Measurements from ENCODE around the gene ASMT. TPM values are rescaled to one million over a fixed set of nuclear protein-coding genes. Genes with fewer than 3 reads are reported as not detected.
"Not testable (repeated sequence)": the region's sequence is repeated elsewhere in the genome, so short reads cannot be mapped to it uniquely, and the experiment has no call there.

The ASMT gene
- total and polyA plus RNA-seq, 3 experiments from 2014 or later = 0.40 to 2.1 (median 1.9) TPM

DNA sequence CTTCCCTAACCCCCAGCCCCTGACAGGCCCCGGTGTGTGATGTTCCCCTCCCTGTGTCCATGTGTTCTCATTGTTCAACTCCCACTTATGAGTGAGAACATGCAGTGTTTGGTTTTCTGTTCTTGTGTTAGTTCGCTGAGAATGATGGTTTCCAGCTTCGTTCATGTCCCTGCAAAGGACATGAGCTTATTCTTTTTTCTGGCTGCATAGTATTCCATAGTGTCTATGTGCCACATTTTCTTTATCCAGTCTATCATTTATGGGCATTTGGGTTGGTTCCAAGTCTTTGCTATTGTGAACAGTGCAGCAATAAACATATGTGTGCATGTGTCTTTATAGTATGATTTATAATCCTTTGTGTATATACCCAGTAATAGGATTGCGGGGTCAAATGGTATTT, 67.6 kb downstream of the ASMT start:
- H3K4me1 ChIP-seq (ENCODE audit: insufficient read depth, low read length); H3K36me3 ChIP-seq (ENCODE audit: insufficient read depth, low read length); H3K27me3 ChIP-seq (ENCODE audit: insufficient read depth, low read length, poor library complexity, severe bottlenecking); CTCF ChIA-PET; H3K9me3 Mint-ChIP-seq; DNase-seq; H3K4me3 ChIP-seq (ENCODE audit: low read length); H3K9me3 ChIP-seq (ENCODE audit: low read length); POLR2A ChIA-PET; H3K27ac ChIP-seq (ENCODE audit: low read depth, low read length): not testable (repeated sequence)
- Mint-ChIP-seq H3K27me3 (peaks cover 0 to 12% of the 10 kb centered on the region in 2 donors), H3K27ac (peak overlapping the region; percentile 43 to 95 (median 90)), H3K36me3 (peaks cover 4 to 24% (median 8%) of the 10 kb centered on the region in 3 donors), H3K4me3 (peak overlapping the region in 5 of 7 donors; percentile 33 to 87 (median 50)), H3K4me1 (peaks cover 30 to 47% (median 33%) of the 10 kb centered on the region in 3 donors)

DNA sequence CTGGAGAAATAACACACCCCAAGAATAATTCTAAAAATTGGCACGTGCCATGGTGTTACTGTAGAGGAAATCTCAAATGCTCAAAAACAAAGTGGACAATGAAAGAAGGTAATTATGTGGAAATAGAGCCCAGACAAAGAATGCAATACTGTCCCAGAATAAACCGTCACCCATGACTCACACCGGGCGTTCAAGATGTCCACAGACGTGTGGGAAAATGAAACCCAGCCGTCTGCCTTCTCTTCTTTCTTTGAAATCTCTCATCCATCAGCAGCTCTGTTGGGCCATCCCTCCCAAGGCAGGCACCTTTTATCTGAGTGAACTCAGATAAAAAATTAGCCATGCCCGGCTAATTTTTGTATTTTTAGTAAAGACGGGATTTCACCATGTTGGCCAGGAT, 70.0 kb downstream of the ASMT start:
- CTCF ChIA-PET = not testable (repeated sequence)

DNA sequence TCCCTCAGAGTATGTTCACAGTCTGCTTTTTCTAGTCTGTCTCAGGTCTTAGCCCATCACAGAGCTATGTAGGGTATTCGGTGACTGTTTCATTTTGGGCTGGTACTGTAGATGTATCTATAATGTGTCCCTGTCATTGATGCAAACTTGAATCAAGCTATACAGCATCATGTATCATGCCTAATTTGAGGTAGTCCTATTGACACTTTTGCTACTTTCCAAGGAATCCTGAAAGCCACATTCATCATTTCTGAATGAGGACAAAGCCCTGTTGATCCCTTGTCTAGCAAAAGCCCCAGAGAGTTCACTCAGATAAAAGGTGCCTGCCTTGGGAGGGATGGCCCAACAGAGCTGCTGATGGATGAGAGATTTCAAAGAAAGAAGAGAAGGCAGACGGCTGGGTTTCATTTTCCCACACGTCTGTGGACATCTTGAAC, 70.6 kb downstream of the ASMT start:
- CTCF ChIA-PET; DNase-seq; H3K4me3 ChIP-seq (ENCODE audit: low read length); H3K9me3 ChIP-seq (ENCODE audit: low read length); H3K36me3 ChIP-seq (ENCODE audit: insufficient read depth, low read length); H3K27me3 ChIP-seq (ENCODE audit: insufficient read depth, low read length, poor library complexity, severe bottlenecking); H3K9me3 Mint-ChIP-seq; H3K4me3 Mint-ChIP-seq; H3K4me1 ChIP-seq (ENCODE audit: insufficient read depth, low read length); POLR2A ChIA-PET; H3K27ac ChIP-seq (ENCODE audit: low read depth, low read length): not testable (repeated sequence)
- Mint-ChIP-seq H3K36me3 (peaks cover 4 to 25% (median 8%) of the 10 kb centered on the region in 3 donors), H3K27me3 (peaks cover 0 to 12% of the 10 kb centered on the region in 2 donors), H3K27ac (peak overlapping the region in 1 of 8 donors; percentile 54), H3K4me1 (peaks cover 19 to 36% (median 25%) of the 10 kb centered on the region in 3 donors)

More for the DNA sequence above, 70.0 kb downstream of the ASMT start:
- H3K27me3 ChIP-seq (ENCODE audit: insufficient read depth, low read length, poor library complexity, severe bottlenecking); DNase-seq; H3K9me3 Mint-ChIP-seq; H3K4me3 Mint-ChIP-seq; H3K4me1 ChIP-seq (ENCODE audit: insufficient read depth, low read length); H3K27ac ChIP-seq (ENCODE audit: low read depth, low read length); H3K27ac Mint-ChIP-seq; H3K4me3 ChIP-seq (ENCODE audit: low read length); H3K36me3 ChIP-seq (ENCODE audit: insufficient read depth, low read length); H3K9me3 ChIP-seq (ENCODE audit: low read length); POLR2A ChIA-PET: not testable (repeated sequence)
- H3K27me3 Mint-ChIP-seq = peaks cover 0 to 12% of the 10 kb centered on the region in 2 donors
- peaks cover 4 to 24% (median 8%) of the 10 kb centered on the region in 3 donors for H3K36me3 Mint-ChIP-seq
- H3K4me1 Mint-ChIP-seq = peaks cover 19 to 39% (median 23%) of the 10 kb centered on the region in 3 donors

DNA sequence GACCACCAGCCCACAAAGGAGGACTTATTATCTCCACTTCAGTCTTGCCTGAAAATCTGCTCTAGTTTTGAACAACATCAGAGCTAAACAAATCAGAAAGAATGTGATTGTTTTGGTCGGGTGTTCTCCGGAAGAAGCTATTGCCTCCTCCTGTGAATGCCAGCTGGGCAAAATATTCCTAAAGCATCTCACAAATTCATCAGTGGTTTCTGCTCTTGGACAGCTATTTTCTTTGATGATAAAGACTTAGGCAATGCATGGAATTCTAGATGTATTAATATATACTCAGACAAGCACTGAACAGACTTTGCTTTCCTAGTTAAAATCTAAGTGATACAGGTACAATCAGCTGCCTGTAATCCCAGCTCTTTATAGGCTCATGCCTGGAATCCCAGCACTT, 71.8 kb downstream of the ASMT start:
- H3K4me1 ChIP-seq (ENCODE audit: insufficient read depth, low read length) = no peaks in the 10 kb centered on the region
- ChIA-PET CTCF (no interaction called here), POLR2A (no interaction called here)
- Mint-ChIP-seq H3K36me3 (peaks cover 4 to 25% (median 11%) of the 10 kb centered on the region in 3 donors), H3K27me3 (peaks cover 0 to 8% of the 10 kb centered on the region in 2 donors), H3K4me3 (no peak overlapping the region), H3K4me1 (peaks cover 19 to 29% (median 20%) of the 10 kb centered on the region in 3 donors), H3K9me3 (peaks cover 0 to 4% (median 0%) of the 10 kb centered on the region in 5 donors), H3K27ac (no peak overlapping the region)
- H3K27ac ChIP-seq (ENCODE audit: low read depth, low read length) = no peak overlapping the region
- no peak overlapping the region for H3K4me3 ChIP-seq (ENCODE audit: low read length)
- no peaks in the 10 kb centered on the region for H3K9me3 ChIP-seq (ENCODE audit: low read length)
- H3K27me3 ChIP-seq (ENCODE audit: insufficient read depth, low read length, poor library complexity, severe bottlenecking) = no peaks in the 10 kb centered on the region
- no peak for DNase-seq
- H3K36me3 ChIP-seq (ENCODE audit: insufficient read depth, low read length) = no peaks in the 10 kb centered on the region

Other genes starting within 250 kb of the ASMT start
- gene SLC25A6, start 222.9 kb upstream of the ASMT start, total RNA-seq = 100 to 1,000 TPM; 330 to 341 TPM
- 469 TPM for gene SLC25A6, start 222.9 kb upstream of the ASMT start, polyA plus RNA-seq
- gene ASMTL, start 162.2 kb upstream of the ASMT start, total RNA-seq = 10 to 100 TPM; 26.1 to 26.5 TPM
- 47.9 TPM for gene ASMTL, start 162.2 kb upstream of the ASMT start, polyA plus RNA-seq
- gene P2RY8, start 77.9 kb upstream of the ASMT start, total RNA-seq = 10 to 100 TPM; 47.1 to 50.1 TPM
- 302 TPM for gene P2RY8, start 77.9 kb upstream of the ASMT start, polyA plus RNA-seq
- 10 to 100 TPM; 73.0 to 74.5 TPM for gene AKAP17A, start 23.5 kb upstream of the ASMT start, total RNA-seq
- 52.1 TPM for gene AKAP17A, start 23.5 kb upstream of the ASMT start, polyA plus RNA-seq